ENCODE results near the gene NR5A1. TPM values are rescaled to one million over a fixed set of nuclear protein-coding genes. Genes with fewer than 3 reads are reported as not detected.

Gene NR5A1
- total RNA-seq, 1 donor from 2014 or later = not detected

GRCh38 chr9:124479371-124479770 lies 27.8 kb downstream of the NR5A1 start:
- intact Hi-C loops (cut with DNase I) = no loop called here
- H3K4me1 ChIP-seq = no peaks in the 10 kb centered on the region
- TF ChIP-seq, protein P1, sequence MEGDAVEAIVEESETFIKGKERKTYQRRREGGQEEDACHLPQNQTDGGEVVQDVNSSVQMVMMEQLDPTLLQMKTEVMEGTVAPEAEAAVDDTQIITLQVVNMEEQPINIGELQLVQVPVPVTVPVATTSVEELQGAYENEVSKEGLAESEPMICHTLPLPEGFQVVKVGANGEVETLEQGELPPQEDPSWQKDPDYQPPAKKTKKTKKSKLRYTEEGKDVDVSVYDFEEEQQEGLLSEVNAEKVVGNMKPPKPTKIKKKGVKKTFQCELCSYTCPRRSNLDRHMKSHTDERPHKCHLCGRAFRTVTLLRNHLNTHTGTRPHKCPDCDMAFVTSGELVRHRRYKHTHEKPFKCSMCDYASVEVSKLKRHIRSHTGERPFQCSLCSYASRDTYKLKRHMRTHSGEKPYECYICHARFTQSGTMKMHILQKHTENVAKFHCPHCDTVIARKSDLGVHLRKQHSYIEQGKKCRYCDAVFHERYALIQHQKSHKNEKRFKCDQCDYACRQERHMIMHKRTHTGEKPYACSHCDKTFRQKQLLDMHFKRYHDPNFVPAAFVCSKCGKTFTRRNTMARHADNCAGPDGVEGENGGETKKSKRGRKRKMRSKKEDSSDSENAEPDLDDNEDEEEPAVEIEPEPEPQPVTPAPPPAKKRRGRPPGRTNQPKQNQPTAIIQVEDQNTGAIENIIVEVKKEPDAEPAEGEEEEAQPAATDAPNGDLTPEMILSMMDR (IDR thresholded peaks at IDR 0.05) = no peak
- no peak for DNase-seq
- no peak for ATAC-seq
- peaks cover 44% of the 10 kb centered on the region for H3K27me3 ChIP-seq
- no peaks in the 10 kb centered on the region for H3K9me3 ChIP-seq
- H3K4me3 ChIP-seq = no peak overlapping the region
- H3K36me3 ChIP-seq = no peaks in the 10 kb centered on the region
- no peak overlapping the region for H3K27ac ChIP-seq

DNA sequence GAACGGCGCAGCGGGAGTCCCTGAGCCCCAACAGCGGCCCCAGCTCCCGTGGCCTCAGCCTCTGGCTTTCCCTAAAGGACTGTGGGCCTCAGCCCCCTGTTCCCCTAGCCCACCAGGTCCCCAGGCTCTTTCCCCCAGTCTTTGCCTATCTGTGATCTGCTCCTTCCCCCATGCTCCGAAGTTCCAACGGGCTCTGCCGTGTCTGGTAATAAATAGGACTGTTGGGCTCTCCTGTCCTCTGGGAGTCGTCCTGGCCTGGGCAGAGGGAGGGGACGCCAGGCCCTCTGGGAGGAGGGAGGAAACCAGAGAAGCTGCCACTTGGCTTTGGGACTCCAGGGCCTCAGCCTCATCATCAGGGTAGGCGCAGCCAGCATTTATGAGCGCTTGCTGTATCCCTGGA lies 28.8 kb downstream of the NR5A1 start:
- TF ChIP-seq, protein P1 (IDR thresholded peaks at IDR 0.05) = no peak
- no peaks in the 10 kb centered on the region for H3K36me3 ChIP-seq
- no peaks in the 10 kb centered on the region for H3K4me1 ChIP-seq
- intact Hi-C loops (cut with DNase I) = no loop called here
- DNase-seq (no peak), ATAC-seq (no peak)
- no peak overlapping the region for H3K4me3 ChIP-seq
- H3K9me3 ChIP-seq = no peaks in the 10 kb centered on the region
- peaks cover 44% of the 10 kb centered on the region for H3K27me3 ChIP-seq
- no peak overlapping the region for H3K27ac ChIP-seq

GRCh38 chr9:124477648-124478285 lies 29.4 kb downstream of the NR5A1 start:
- Histone ChIP-seq H3K27ac (no peak overlapping the region), H3K36me3 (no peaks in the 10 kb centered on the region), H3K4me1 (no peaks in the 10 kb centered on the region), H3K4me3 (no peak overlapping the region), H3K9me3 (no peaks in the 10 kb centered on the region), H3K27me3 (peaks cover 44% of the 10 kb centered on the region)
- TF ChIP-seq, protein P1 (IDR thresholded peaks at IDR 0.05) = no peak
- intact Hi-C loops (cut with DNase I) = no loop called here
- ATAC-seq = no peak
- DNase-seq = no peak

DNA sequence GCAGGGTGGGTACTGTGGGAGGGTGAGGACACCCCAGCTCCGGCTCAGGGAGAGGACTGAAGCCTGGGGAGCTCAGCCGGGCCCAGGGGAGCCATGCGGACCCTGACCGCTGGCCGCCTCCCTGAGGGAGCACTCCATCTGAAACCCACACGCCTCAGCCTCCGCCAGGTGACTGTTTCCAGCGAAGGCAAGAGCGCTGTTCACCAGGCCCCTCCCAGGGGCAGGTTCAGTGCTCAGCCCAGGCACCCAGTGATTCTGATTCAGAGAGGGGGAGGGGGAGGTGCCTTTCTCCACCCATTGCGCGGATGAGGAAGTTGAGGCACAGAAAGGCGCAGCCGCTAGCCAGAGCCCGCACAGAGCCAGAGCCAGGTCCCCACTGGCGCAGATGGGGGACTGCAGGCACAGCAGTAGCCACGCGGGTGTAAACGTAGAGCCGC lies 30.0 kb downstream of the NR5A1 start:
- Histone ChIP-seq H3K27me3 (peaks cover 44% of the 10 kb centered on the region), H3K9me3 (no peaks in the 10 kb centered on the region), H3K36me3 (no peaks in the 10 kb centered on the region), H3K4me1 (no peaks in the 10 kb centered on the region), H3K27ac (no peak overlapping the region), H3K4me3 (no peak overlapping the region)
- no peak for ATAC-seq
- DNase-seq = no peak
- TF ChIP-seq, protein P1 (IDR thresholded peaks at IDR 0.05) = no peak
- intact Hi-C loops (cut with DNase I) = no loop called here

DNA sequence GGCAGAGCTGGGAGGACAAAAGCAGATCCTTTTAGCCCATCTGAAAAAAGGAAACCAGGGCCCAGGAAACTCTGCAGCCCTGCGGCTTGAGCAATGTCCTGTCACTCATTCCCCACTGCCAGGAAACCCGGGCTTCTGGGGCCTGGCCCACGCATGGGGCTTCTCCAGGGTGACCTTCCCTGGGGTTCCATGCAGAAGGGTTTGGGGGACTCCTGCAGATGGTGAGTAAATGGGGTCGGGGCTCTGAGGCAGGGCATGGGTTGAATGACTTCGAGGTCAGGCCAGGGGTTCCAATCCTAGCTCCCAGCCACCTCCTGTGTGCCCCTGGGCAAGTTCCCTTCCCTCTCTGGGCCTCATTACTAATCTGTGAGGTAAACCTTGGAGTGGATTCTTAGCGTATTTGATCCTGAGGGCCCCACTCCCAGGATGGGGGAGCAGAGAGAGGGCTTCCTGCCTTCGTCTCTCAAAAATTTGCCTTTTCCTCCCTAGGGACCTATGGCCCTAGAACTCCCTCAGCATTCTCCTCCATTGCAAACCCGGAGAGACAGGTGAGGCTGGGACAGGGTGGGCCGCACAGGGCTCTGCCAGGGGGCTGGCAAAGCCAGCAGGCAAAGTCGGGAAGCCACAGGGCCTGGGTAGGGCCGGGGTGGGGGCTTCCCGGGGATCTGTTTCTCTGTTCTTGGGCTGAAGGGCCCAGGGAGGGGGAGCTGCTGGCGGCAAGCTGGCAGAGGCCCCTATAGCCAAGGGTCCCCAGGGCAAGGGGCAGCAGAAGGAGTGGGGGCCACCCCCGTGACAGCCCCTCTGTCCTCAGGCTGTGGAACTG lies 31.1 kb downstream of the NR5A1 start:
- H3K27me3 ChIP-seq = peaks cover 44% of the 10 kb centered on the region
- intact Hi-C loops (cut with DNase I) = no loop called here
- H3K27ac ChIP-seq = no peak overlapping the region
- no peak for DNase-seq
- no peaks in the 10 kb centered on the region for H3K9me3 ChIP-seq
- ATAC-seq = no peak
- no peaks in the 10 kb centered on the region for H3K4me1 ChIP-seq
- TF ChIP-seq, protein P1 (IDR thresholded peaks at IDR 0.05) = no peak
- H3K36me3 ChIP-seq = no peaks in the 10 kb centered on the region
- H3K4me3 ChIP-seq = no peak overlapping the region
